Neural crest cell (in vitro differentiated cells): Measurements from ENCODE around the gene IL17RB. TPM values are rescaled to one million over a fixed set of nuclear protein-coding genes. Genes with fewer than 3 reads are reported as not detected.

Experiments used
- DNase-seq: peaks from one replicate; pipeline ENCODE4 v3.0.0; 2021; ENCODE audit warnings: low read depth, mixed read lengths, low spot score
- H3K27ac Mint-ChIP-seq: one replicate; pipeline ENCODE4 v1.8.0; 2021; ENCODE audit warnings: mild to moderate bottlenecking, mixed read lengths; ENCODE audit not compliant: unreplicated experiment
- H3K27me3 Mint-ChIP-seq: 2 replicates; pipeline ENCODE4 v1.8.0; 2021; ENCODE audit warnings: low read depth, mild to moderate bottlenecking, mixed read lengths
- H3K36me3 Mint-ChIP-seq: 2 replicates; pipeline ENCODE4 v1.8.0; 2021; ENCODE audit warnings: low read depth, mild to moderate bottlenecking, mixed read lengths
- H3K4me1 Mint-ChIP-seq: 2 replicates; pipeline ENCODE4 v1.8.0; 2021; ENCODE audit warnings: mixed read lengths
- H3K4me3 Mint-ChIP-seq: one replicate; pipeline ENCODE4 v1.8.0; 2021; ENCODE audit warnings: mild to moderate bottlenecking, mixed read lengths
- H3K9me3 Mint-ChIP-seq: 2 replicates; pipeline ENCODE4 v1.8.0; 2021; ENCODE audit warnings: mixed read lengths
- total RNA-seq: library from RNA; stranded (reverse); gene quantifications from 2 replicates; pipeline ENCODE4 v1.2.1, GENCODE V29; 2021
- TF ChIP-seq, protein P1 (sequence below): fragments of 200-600 bp; sonication (generic); conservative IDR thresholded peaks from 2 replicates; pipeline ENCODE4 v1.5.0; 2021; ENCODE audit warnings: antibody characterized with exemption, mild to moderate bottlenecking

IL17RB gene
- total RNA-seq, 1 donor from 2014 or later: 3.1 TPM

DNA sequence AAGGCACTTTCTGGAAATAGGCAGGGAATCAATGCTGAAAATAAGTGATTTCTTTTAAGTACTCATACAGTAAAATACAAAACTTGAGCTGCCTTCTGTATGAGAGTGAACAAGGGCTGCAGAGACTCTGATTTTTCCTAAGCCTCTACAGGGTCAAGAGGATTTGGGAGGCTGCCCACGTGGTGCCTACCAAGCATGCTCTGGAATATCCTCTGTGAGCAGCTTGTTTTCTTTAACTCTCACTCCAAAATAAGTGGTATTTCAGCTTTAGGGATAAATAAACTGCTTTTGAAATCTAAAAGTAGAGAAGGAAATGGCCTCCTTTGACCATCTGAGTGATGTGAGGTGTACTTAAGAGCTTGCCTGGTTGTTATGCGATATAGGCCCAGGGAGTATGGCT is 53.4 kb downstream of the IL17RB start:
- TF ChIP-seq, protein P1, sequence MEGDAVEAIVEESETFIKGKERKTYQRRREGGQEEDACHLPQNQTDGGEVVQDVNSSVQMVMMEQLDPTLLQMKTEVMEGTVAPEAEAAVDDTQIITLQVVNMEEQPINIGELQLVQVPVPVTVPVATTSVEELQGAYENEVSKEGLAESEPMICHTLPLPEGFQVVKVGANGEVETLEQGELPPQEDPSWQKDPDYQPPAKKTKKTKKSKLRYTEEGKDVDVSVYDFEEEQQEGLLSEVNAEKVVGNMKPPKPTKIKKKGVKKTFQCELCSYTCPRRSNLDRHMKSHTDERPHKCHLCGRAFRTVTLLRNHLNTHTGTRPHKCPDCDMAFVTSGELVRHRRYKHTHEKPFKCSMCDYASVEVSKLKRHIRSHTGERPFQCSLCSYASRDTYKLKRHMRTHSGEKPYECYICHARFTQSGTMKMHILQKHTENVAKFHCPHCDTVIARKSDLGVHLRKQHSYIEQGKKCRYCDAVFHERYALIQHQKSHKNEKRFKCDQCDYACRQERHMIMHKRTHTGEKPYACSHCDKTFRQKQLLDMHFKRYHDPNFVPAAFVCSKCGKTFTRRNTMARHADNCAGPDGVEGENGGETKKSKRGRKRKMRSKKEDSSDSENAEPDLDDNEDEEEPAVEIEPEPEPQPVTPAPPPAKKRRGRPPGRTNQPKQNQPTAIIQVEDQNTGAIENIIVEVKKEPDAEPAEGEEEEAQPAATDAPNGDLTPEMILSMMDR: no peak

DNA sequence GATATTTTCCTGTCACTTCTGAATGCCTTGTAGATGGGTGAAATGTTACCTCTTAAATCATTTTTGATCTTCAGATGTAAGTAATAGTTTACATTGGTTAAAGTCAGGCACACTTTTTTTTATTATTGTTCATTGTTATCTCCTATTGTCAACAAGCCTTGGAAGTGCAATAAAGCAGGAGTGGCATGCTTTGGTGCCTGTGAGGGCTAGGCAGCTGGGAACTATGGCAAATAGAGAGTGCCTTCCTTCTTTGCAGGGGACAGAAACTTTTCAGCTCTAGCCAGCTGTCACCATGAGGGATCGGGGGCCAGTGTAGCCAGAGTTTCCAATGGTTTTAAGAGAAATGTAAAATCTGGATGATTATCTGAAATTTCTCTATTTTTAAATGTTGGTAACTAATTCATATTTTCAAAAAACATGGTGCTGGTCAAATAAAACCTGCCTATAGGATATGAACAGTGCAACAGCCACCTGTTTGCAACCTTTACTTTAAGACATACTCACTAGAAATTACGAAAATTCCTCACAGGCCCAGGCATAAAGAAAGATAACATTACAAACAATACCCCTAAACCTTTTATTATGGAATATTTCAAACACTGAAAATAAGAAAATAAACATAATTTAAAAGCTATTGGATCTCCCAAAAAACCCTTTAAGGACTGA is 54.4 kb downstream of the IL17RB start:
- Mint-ChIP-seq H3K36me3 (no peaks in the 10 kb centered on the region), H3K27me3 (peaks cover 41% of the 10 kb centered on the region), H3K4me3 (no peak overlapping the region), H3K4me1 (no peaks in the 10 kb centered on the region), H3K27ac (no peak overlapping the region), H3K9me3 (no peaks in the 10 kb centered on the region)
- DNase-seq: no peak
- TF ChIP-seq, protein P1: no peak

More for the DNA sequence above, 53.4 kb downstream of the IL17RB start:
- no peak overlapping the region for H3K4me3 Mint-ChIP-seq
- H3K9me3 Mint-ChIP-seq: no peaks in the 10 kb centered on the region
- no peaks in the 10 kb centered on the region for H3K36me3 Mint-ChIP-seq
- no peak for DNase-seq
- H3K4me1 Mint-ChIP-seq: no peaks in the 10 kb centered on the region
- H3K27me3 Mint-ChIP-seq: peaks cover 51% of the 10 kb centered on the region
- H3K27ac Mint-ChIP-seq: no peak overlapping the region

DNA sequence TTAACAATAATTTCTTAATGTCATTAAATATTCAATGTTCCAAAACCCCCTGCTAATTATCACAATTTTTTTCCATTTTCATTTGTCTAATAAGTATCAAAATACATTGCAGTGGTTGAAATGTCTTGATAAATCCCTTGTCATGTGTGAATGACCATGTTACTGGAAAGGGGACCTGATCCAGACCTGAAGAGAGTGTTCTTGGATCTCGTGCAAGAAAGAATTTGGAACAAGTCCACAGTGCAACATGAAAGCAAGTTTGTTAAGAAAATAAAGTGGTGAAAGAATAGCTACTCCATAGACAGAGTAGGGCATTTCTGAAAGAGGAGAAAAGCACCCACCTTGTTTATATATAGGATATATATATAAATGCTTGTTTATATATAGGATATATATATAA is 55.7 kb downstream of the IL17RB start:
- Mint-ChIP-seq H3K36me3 (no peaks in the 10 kb centered on the region), H3K27me3 (peaks cover 40% of the 10 kb centered on the region), H3K4me1 (no peaks in the 10 kb centered on the region), H3K9me3 (no peaks in the 10 kb centered on the region), H3K27ac (no peak overlapping the region), H3K4me3 (no peak overlapping the region)
- TF ChIP-seq, protein P1: no peak
- no peak for DNase-seq

DNA sequence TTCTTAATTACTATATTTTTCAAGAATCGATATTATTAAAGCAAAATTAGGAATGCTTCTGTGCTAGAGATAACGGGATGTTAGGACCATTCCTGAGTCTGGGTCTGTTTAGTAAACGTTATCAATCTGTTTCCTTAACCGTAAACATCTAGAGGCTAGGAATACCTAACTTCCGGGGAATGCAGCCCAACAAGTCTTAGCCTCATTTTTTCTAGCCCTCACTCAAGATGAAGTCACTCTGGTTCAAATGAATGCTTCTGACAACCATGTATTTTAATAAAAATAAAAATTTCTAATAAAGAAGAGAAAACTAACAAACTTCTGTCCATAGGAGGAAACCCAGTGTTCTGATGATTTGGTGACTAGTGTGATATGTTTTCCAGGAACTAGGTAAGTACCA is 56.3 kb downstream of the IL17RB start:
- peaks cover 40% of the 10 kb centered on the region for H3K27me3 Mint-ChIP-seq
- TF ChIP-seq, protein P1: no peak
- no peak overlapping the region for H3K4me3 Mint-ChIP-seq
- H3K4me1 Mint-ChIP-seq: no peaks in the 10 kb centered on the region
- H3K9me3 Mint-ChIP-seq: no peaks in the 10 kb centered on the region
- DNase-seq: no peak
- no peaks in the 10 kb centered on the region for H3K36me3 Mint-ChIP-seq
- H3K27ac Mint-ChIP-seq: no peak overlapping the region

DNA sequence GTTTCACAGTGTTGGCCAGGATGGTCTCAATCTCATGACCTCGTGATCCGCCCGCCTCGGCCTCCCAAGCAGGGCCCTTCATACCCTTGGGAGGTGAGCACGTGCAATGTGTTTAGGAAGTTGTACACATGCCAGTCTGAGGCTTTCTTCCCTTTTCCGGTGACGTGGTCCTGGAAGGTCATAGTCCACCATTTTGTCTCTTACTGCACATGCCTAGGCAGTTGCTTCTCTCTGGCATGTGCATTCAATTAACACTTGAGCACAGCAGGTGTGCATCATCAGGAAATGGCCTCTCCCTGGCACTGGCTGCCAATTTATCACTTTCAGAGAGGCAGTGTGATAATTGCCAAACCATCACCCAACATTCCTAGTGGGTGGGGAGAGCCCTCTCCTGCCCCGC is 67.0 kb downstream of the IL17RB start:
- TF ChIP-seq, protein P1: no peak
- H3K27me3 Mint-ChIP-seq: peaks cover 75% of the 10 kb centered on the region
- peaks cover 5% of the 10 kb centered on the region for H3K9me3 Mint-ChIP-seq

More for the DNA sequence above, 67.0 kb downstream of the IL17RB start:
- Mint-ChIP-seq H3K27ac (no peak overlapping the region), H3K4me3 (no peak overlapping the region), H3K4me1 (no peaks in the 10 kb centered on the region), H3K36me3 (no peaks in the 10 kb centered on the region)
- no peak for DNase-seq

Other genes with a start within 250 kb of the IL17RB start
- gene CHDH, start 149 bp upstream of the IL17RB start, total RNA-seq: 3.0 and 4.3 TPM in 2 replicates
- gene ACTR8, start 35.6 kb downstream of the IL17RB start, total RNA-seq: 49.9 and 52.6 TPM in 2 replicates
- gene SELENOK, start 45.3 kb downstream of the IL17RB start, total RNA-seq: 39.2 and 42.5 TPM in 2 replicates